ENCODE measurements around the gene GID8. TPM values are rescaled to one million over a fixed set of nuclear protein-coding genes. Genes with fewer than 3 reads are reported as not detected.

The GID8 gene
- total and polyA plus RNA-seq, 2 of the 4 experiments (the other 2 are of a cell fraction), result 21.5 to 33.9 TPM

DNA sequence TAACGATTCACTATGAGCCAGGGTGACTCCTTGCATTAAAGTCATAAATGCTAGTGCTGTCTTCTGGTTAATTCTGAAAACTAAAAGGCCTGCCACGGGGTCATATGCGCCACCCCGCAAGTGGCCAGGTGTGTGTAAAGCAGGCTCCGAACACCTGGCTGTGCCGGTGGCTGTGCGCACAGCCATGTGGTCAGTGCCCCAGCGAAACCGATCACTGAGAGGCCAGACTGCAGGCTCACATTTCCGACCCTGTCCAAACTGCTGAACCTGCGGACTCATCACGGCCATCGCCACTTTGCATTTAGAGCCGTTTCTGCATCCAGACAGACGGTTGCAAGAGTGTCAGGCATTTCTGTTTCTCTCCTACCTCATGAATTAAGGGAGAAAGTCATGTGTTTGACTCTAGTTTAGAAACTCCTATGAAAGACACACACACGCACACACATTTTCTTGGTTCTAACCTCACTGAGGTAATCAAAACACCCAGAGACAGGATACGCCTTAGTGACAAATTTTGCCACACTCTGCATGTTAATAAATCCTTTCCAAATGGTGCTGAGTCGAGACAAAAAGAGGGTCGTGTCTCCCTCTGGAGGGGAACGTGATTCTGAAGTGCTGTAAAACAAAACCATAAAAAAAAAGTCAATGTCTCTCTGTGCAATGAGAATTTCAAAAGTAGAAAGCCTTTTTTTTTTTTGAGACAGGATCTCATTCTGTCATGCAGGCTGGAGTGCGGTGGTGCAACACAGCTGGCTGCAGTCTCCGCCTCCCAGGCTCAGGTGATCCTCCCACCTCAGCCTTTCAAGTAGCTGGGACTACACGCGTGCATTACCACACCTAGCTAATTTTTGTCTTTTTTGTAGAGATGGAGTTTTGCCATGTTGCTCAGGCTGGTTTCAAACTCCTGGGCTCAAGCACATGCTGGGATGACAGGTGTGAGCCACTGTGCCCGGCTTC lies 45.3 kb upstream of the GID8 start:
- H3K4me2 ChIP-seq (ENCODE audit: low read depth, low read length), result no peak overlapping the region
- TF ChIP-seq MAFK (IDR thresholded peaks at IDR 0.05; ENCODE audit: low read depth, low read length) (no peak), MXI1 (IDR thresholded peaks at IDR 0.05; ENCODE audit: borderline replicate concordance, low read depth, low read length) (no peak)
- no TSS peak for BruUV-seq (replicated peaks)
- H4K5ac ChIP-seq (ENCODE audit: low read depth, low read length), result no peak overlapping the region
- in situ Hi-C loops (cut with MboI; ENCODE audit: low sequenced_read_pairs) (no loop called here), dilution Hi-C loops (cut with HindIII; ENCODE audit: low sequenced_read_pairs, unreplicated experiment) (no loop called here), intact Hi-C loops (cut with micrococcal nuclease) (no loop called here)
- H3K18ac ChIP-seq (ENCODE audit: low read depth, low read length), result no peak overlapping the region
- no peak overlapping the region for H4K91ac ChIP-seq (ENCODE audit: insufficient read depth, low read depth, low read length)
- H3K9me1 ChIP-seq (ENCODE audit: insufficient read depth, low read length), result peaks cover 7% of the 10 kb centered on the region; the same call in 1 of the 2 replicates
- H3K9ac ChIP-seq (ENCODE audit: low read depth, low read length), result no peak overlapping the region
- no peak overlapping the region for H3K23ac ChIP-seq (ENCODE audit: low read depth, low read length)
- H2BK5ac ChIP-seq (ENCODE audit: low read depth, low read length, poor library complexity, severe bottlenecking), result no peak overlapping the region
- H2BK15ac ChIP-seq (ENCODE audit: low read depth, low read length), result no peak overlapping the region
- ChIA-PET POLR2A (ENCODE audit: unreplicated experiment) (interaction anchor here (0.6 kb wide), 1 partner anchor 44 kb away, joined by 3 read pairs; no protein-coding TSS in a partner anchor), CTCF (no interaction called here)
- DNase-seq (no peak), ATAC-seq (ENCODE audit: low read depth) (no peak)
- WGBS, 2 experiments (ENCODE audit: extremely low coverage in 2 of 2, insufficient read length in 1 of 2), result 95% methylated on average over 11 of the region's 25 CpGs; no CpG with 5 or more reads in 1 of the 2 experiments
- H2BK20ac ChIP-seq (ENCODE audit: low read depth, low read length), result no peak overlapping the region
- peaks cover 7% of the 10 kb centered on the region for H3K4me1 ChIP-seq (ENCODE audit: control insufficient read depth, insufficient read depth, low read length)
- no peak overlapping the region for H2BK120ac ChIP-seq (ENCODE audit: low read depth, low read length)
- H3K4me3 ChIP-seq (ENCODE audit: insufficient read depth, low read depth, low read length), result no peak overlapping the region
- H3K36me3 ChIP-seq (ENCODE audit: control insufficient read depth, insufficient read depth, low read length), result peaks cover 76% of the 10 kb centered on the region
- H3K56ac ChIP-seq (ENCODE audit: extremely low read depth, insufficient read depth, low read length), result no peak overlapping the region
- no peaks in the 10 kb centered on the region for H3K27me3 ChIP-seq (ENCODE audit: control insufficient read depth, insufficient read depth, low read length)
- H3K4ac ChIP-seq (ENCODE audit: low read depth, low read length), result no peak overlapping the region
- peaks cover 6% of the 10 kb centered on the region for H4K20me1 ChIP-seq (ENCODE audit: insufficient read depth, low read length)
- peaks cover 11 to 52% of the 10 kb centered on the region in 2 experiments; a peak in 3 of 4 replicates for H3K79me1 ChIP-seq (ENCODE audit: low read depth in 1 of 2, low read length in 2 of 2)
- H2AK9ac ChIP-seq (replicated peaks; ENCODE audit: low read depth, low read length, poor library complexity), result no peak overlapping the region
- no peak overlapping the region for H2AK5ac ChIP-seq (ENCODE audit: low read depth, low read length)
- H2AFZ ChIP-seq (replicated peaks; ENCODE audit: low read length, poor library complexity), result no peak overlapping the region
- no peak overlapping the region for H3K14ac ChIP-seq (replicated peaks; ENCODE audit: low read depth, low read length)
- H3K27ac ChIP-seq (ENCODE audit: insufficient read depth, low read length), result no peak overlapping the region
- no peak overlapping the region for H4K8ac ChIP-seq (ENCODE audit: low read depth in 2 of 2, low read length in 2 of 2)
- H3K9me3 ChIP-seq (ENCODE audit: control insufficient read depth, insufficient read depth, low read length), result no peaks in the 10 kb centered on the region

Data from IMR-90 (cell line).